SK-N-SH (cell line): ENCODE measurements around the gene SSNA1. TPM values are rescaled to one million over a fixed set of nuclear protein-coding genes. Genes with fewer than 3 reads are reported as not detected.

ENCODE experiments used
- CTCF ChIA-PET: fragments of 300-600, 350-600 bp; formaldehyde crosslinking; extraction: SDS; loops from one replicate; lab custom pipeline; 2021; lab: Yijun Ruan, JAX
- POLR2A ChIA-PET: fragments of 350-600 bp; sonication (Branson Sonifier 250); formaldehyde crosslinking; extraction: SDS; loops from one replicate; lab custom pipeline; 2020; ENCODE audit warnings: antibody characterized with exemption, inconsistent platforms; lab: Yijun Ruan, JAX
- DNase-seq: peaks from one replicate; pipeline ENCODE4 v3.0.0; 2012
- H2AFZ ChIP-seq: fragments of 200-600 bp; sonication (generic); 2 replicates; pipeline ENCODE4 v1.8.1; 2016; ENCODE audit warnings: antibody characterized with exemption, mild to moderate bottlenecking, low read depth
- H3F3A ChIP-seq: fragments of 200-600 bp; sonication (generic); replicated peaks from 2 replicates; pipeline ENCODE3; 2016; ENCODE audit warnings: antibody characterized with exemption, mild to moderate bottlenecking; ENCODE audit not compliant: insufficient read depth
- H3K27ac ChIP-seq, 2 experiments: fragments of 200-500 bp in 1 of 2; fragments of 200-600 bp in 1 of 2; sonication (Bioruptor generic) in 1 of 2; sonication (generic), shearing (Covaris generic) in 1 of 2; 2 replicates each; pipeline versions ENCODE4 v1.5.1 to v1.6.1; 2014 to 2016; ENCODE audit warnings: low read depth in 2 of 2, inconsistent platforms in 1 of 2, low read length in 1 of 2, mild to moderate bottlenecking in 1 of 2, mixed read lengths in 1 of 2
- H3K27me3 ChIP-seq: fragments of 200-600 bp; sonication (generic), shearing (Covaris generic); 2 replicates; pipeline ENCODE4 v1.6.1; 2016; ENCODE audit warnings: mixed run types; ENCODE audit not compliant: insufficient read depth
- H3K36me3 ChIP-seq, 2 experiments: fragments of 200-500 bp in 1 of 2; fragments of 200-600 bp in 1 of 2; sonication (Bioruptor generic) in 1 of 2; sonication (generic) in 1 of 2; replicated peaks in 1 of 2; 2 replicates each; pipeline versions ENCODE3 to v1.5.1; 2014 to 2016; ENCODE audit warnings: low read length in 1 of 2, mild to moderate bottlenecking in 1 of 2; ENCODE audit not compliant: insufficient read depth in 2 of 2, control insufficient read depth in 1 of 2
- H3K4me1 ChIP-seq, 2 experiments: fragments of 200-500 bp in 1 of 2; fragments of 200-600 bp in 1 of 2; sonication (Bioruptor generic) in 1 of 2; sonication (generic), shearing (Covaris generic) in 1 of 2; 2 replicates each; pipeline versions ENCODE4 v1.5.1 to v1.6.1; 2014 to 2016; ENCODE audit warnings: low read depth in 1 of 2, low read length in 1 of 2, mixed run types in 1 of 2; ENCODE audit not compliant: insufficient read depth in 2 of 2, control insufficient read depth in 1 of 2
- H3K4me2 ChIP-seq: fragments of 200-600 bp; sonication (generic), shearing (Covaris generic); 2 replicates; pipeline ENCODE4 v1.6.1; 2017; ENCODE audit warnings: mixed run types
- H3K4me3 ChIP-seq, 2 experiments: fragments of 200-500 bp in 1 of 2; fragments of 200-600 bp in 1 of 2; sonication (Bioruptor generic) in 1 of 2; sonication (generic), shearing (Covaris generic) in 1 of 2; 2 replicates each; pipeline versions ENCODE4 v1.5.1 to v1.8.1; 2014 to 2016; ENCODE audit warnings: low read depth in 2 of 2, inconsistent platforms in 1 of 2, low read length in 1 of 2, mild to moderate bottlenecking in 1 of 2, mixed read lengths in 1 of 2, moderate library complexity in 1 of 2
- H3K79me2 ChIP-seq: fragments of 200-600 bp; sonication (generic); 2 replicates; pipeline ENCODE4 v1.8.1; 2017; ENCODE audit warnings: mild to moderate bottlenecking; ENCODE audit not compliant: insufficient read depth
- H3K9ac ChIP-seq: fragments of 200-600 bp; sonication (generic); 2 replicates; pipeline ENCODE4 v1.6.1; 2017; ENCODE audit warnings: mixed run types
- H3K9me2 ChIP-seq: fragments of 200-600 bp; sonication (generic); 2 replicates; pipeline ENCODE4 v1.6.1; 2017; ENCODE audit warnings: mixed run types
- H3K9me3 ChIP-seq: fragments of 200-600 bp; sonication (generic); 2 replicates; pipeline ENCODE4 v1.6.1; 2017; ENCODE audit warnings: mixed run types, mild to moderate bottlenecking, moderate library complexity
- H4K20me1 ChIP-seq: fragments of 200-600 bp; sonication (generic); 2 replicates; pipeline ENCODE4 v1.6.1; 2017; ENCODE audit warnings: mild to moderate bottlenecking, mixed run types; ENCODE audit not compliant: insufficient read depth
- CHD2 ChIP-seq: fragments of 150-350 bp; IDR thresholded peaks from 2 replicates; pipeline ENCODE4 v1.6.1; 2018; ENCODE audit warnings: low read length; ENCODE audit not compliant: partially characterized antibody
- ELF1 ChIP-seq: IDR thresholded peaks from 2 replicates; pipeline ENCODE4 v1.4.0; 2012
- EP300 ChIP-seq, 2 experiments: IDR thresholded peaks; 2 replicates each; pipeline versions ENCODE4 v1.4.0 to v1.6.1; 2012; ENCODE audit warnings: borderline replicate concordance in 1 of 2, low read depth in 1 of 2, low read length in 1 of 2
- EZH2phosphoT487 ChIP-seq: fragments of 200-600 bp; sonication (generic); IDR thresholded peaks from 2 replicates; pipeline ENCODE4 v1.6.1; 2017; ENCODE audit warnings: low read depth, mixed run types, mild to moderate bottlenecking, antibody characterized with exemption, moderate library complexity, borderline replicate concordance
- FOXM1 ChIP-seq: IDR thresholded peaks from 2 replicates; pipeline ENCODE4 v1.4.0; 2012; ENCODE audit warnings: low read depth, mild to moderate bottlenecking
- GATA2 ChIP-seq: sonication (generic); formaldehyde crosslinking; IDR thresholded peaks from 2 replicates; pipeline ENCODE4 v1.5.0; 2020; ENCODE audit warnings: mild to moderate bottlenecking, missing genetic modification reagents
- JUND ChIP-seq: IDR thresholded peaks from 2 replicates; pipeline ENCODE4 v1.4.0; 2012
- MEF2A ChIP-seq: IDR thresholded peaks from 2 replicates; pipeline ENCODE4 v1.4.0; 2012; ENCODE audit warnings: low read depth, borderline replicate concordance
- MXI1 ChIP-seq: IDR thresholded peaks from 2 replicates; pipeline ENCODE4 v1.6.1; 2012; ENCODE audit warnings: mild to moderate bottlenecking, low read depth, low read length, improper control_type of control experiment
- NFIC ChIP-seq: IDR thresholded peaks from 2 replicates; pipeline ENCODE4 v1.4.0; 2012; ENCODE audit warnings: borderline replicate concordance
- NRF1 ChIP-seq: IDR thresholded peaks from 2 replicates; pipeline ENCODE4 v1.6.1; 2012; ENCODE audit warnings: low read depth, mild to moderate bottlenecking, low read length
- RCOR1 ChIP-seq: fragments of 150-350 bp; IDR thresholded peaks from 2 replicates; pipeline ENCODE4 v1.6.1; 2017; ENCODE audit warnings: antibody characterized with exemption, low read length
- TEAD4 ChIP-seq: IDR thresholded peaks from 2 replicates; pipeline ENCODE4 v1.4.0; 2012; ENCODE audit warnings: mild to moderate bottlenecking, borderline replicate concordance; ENCODE audit not compliant: insufficient read depth
- WGBS: methylation state at CpG from one replicate; pipeline ENCODE4 v1.1.6; 2017; ENCODE audit warnings: low lambda C conversion rate; 5-methylcytosine and 5-hydroxymethylcytosine counted together
- polyA plus RNA-seq, 3 experiments: library from polyadenylated mRNA; depleted of rRNA; stranded (reverse); fragments of >200 nt; gene quantifications; 2 replicates each; pipeline ENCODE4 v1.2.3, GENCODE V29; 2012
- TF ChIP-seq, protein P1 (sequence below): IDR thresholded peaks from 2 replicates; pipeline ENCODE4 v1.4.0; 2012; ENCODE audit warnings: low read depth, borderline replicate concordance
- TF ChIP-seq, protein P2 (sequence below): IDR thresholded peaks from 2 replicates; pipeline ENCODE4 v1.6.1; 2012; ENCODE audit warnings: mild to moderate bottlenecking, low read depth, low read length, moderate library complexity
- TF ChIP-seq, protein P3 (sequence below): IDR thresholded peaks from 2 replicates; pipeline ENCODE4 v1.4.0; 2012; ENCODE audit warnings: low read depth

The SSNA1 gene
- polyA plus RNA-seq, 1 of the 3 experiments (the other 2 are of a cell fraction) = 124 TPM

DNA sequence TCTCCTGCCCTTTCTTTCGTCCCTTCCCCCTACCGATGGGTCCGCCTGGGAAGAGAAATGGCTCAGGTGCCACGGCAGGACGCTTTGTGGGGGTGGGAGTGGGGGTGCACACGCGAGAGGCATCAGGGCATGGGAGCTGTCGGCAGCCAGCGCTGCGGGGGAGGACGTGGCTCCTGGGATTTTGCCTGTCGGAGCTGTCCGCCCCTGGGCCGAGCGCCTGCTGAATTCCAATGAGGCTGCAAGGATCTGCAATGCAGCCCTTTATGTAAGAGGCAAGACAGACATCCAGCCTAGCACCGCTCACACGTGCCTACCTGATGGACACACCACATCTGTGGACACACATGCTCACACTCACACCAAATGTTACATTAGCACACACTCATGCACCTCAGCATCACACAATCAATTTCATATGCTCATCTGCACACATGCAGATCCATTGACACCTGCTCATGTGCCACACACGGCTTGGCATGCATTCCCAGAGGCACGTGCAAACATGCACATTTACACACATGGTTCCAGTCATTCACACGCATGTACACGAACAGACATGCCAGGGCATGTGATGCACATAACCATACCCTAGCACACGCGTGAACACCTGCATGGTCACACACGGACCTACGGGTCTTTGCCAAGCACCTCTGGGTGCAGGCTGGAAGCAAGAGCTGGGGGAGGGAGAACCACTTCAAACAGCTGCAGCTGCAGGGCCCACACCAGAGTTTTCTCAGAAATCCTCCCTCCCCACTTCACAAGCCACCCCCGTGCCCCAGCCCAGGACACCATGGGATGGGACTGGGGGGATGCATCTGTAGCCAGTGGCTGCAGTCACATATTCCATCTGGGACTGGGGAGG lies 48.1 kb upstream of the SSNA1 start:
- peaks cover 14% of the 10 kb centered on the region for H3K27me3 ChIP-seq
- CTCF ChIA-PET = interaction anchor here (0.6 to 3.1 kb wide), 3 partner anchors 11 to 336 kb away, joined by 3 to 14 read pairs (median 3); no protein-coding TSS in a partner anchor
- POLR2A ChIA-PET = interaction anchor here (1.3 to 3.0 kb wide), 3 partner anchors 8 to 11 kb away, joined by 3 to 32 read pairs (median 6); no protein-coding TSS in a partner anchor

GRCh38 chr9:137141050-137141810 lies 47.2 kb upstream of the SSNA1 start:
- Histone ChIP-seq H3K4me2 (no peak overlapping the region), H4K20me1 (no peaks in the 10 kb centered on the region), H3K9me3 (no peaks in the 10 kb centered on the region), H3F3A (no peaks in the 10 kb centered on the region), H3K4me1 (peaks cover 0 to 8% of the 10 kb centered on the region in 2 experiments; a peak in 1 of 4 replicates), H3K79me2 (no peaks in the 10 kb centered on the region), H3K36me3 (no peaks in the 10 kb centered on the region), H2AFZ (no peak overlapping the region), H3K27me3 (peaks cover 14% of the 10 kb centered on the region), H3K27ac (no peak overlapping the region), H3K9ac (no peak overlapping the region), H3K4me3 (no peak overlapping the region), H3K9me2 (no peaks in the 10 kb centered on the region)
- ChIA-PET POLR2A (no interaction called here), CTCF (interaction anchor here (0.6 to 1.9 kb wide), 3 partner anchors 86 to 337 kb away, joined by 3 to 5 read pairs (median 3); partner anchors contain the start of gene RNF224)
- 77% methylated on average over 6 of the region's 17 CpGs for WGBS
- TF ChIP-seq FOXM1 (no peak), MXI1 (no peak), NFIC (no peak), GATA2 (CRISPR knock-in tag) (no peak), ELF1 (no peak), EZH2phosphoT487 (no peak), JUND (no peak), CHD2 (no peak), MEF2A (no peak), EP300 (IDR thresholded peaks at IDR 0.05; ENCODE audit: borderline replicate concordance in 1 of 2, low read depth in 1 of 2, low read length in 1 of 2) (no peak), TEAD4 (no peak), RCOR1 (no peak), NRF1 (no peak)
- TF ChIP-seq, protein P1, sequence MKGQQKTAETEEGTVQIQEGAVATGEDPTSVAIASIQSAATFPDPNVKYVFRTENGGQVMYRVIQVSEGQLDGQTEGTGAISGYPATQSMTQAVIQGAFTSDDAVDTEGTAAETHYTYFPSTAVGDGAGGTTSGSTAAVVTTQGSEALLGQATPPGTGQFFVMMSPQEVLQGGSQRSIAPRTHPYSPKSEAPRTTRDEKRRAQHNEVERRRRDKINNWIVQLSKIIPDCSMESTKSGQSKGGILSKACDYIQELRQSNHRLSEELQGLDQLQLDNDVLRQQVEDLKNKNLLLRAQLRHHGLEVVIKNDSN = no peak
- no peak for DNase-seq

More for the DNA sequence above, 48.1 kb upstream of the SSNA1 start:
- no peak overlapping the region for H3K9ac ChIP-seq
- H3K4me3 ChIP-seq = no peak overlapping the region
- WGBS = 82% methylated on average over 23 of the region's 26 CpGs
- no peaks in the 10 kb centered on the region for H4K20me1 ChIP-seq
- no peaks in the 10 kb centered on the region for H3K79me2 ChIP-seq
- no peak overlapping the region for H2AFZ ChIP-seq
- no peak overlapping the region for H3K27ac ChIP-seq
- H3K9me3 ChIP-seq = no peaks in the 10 kb centered on the region
- no peaks in the 10 kb centered on the region for H3K9me2 ChIP-seq
- no peak for DNase-seq
- no peaks in the 10 kb centered on the region for H3K36me3 ChIP-seq
- TF ChIP-seq, protein P2, sequence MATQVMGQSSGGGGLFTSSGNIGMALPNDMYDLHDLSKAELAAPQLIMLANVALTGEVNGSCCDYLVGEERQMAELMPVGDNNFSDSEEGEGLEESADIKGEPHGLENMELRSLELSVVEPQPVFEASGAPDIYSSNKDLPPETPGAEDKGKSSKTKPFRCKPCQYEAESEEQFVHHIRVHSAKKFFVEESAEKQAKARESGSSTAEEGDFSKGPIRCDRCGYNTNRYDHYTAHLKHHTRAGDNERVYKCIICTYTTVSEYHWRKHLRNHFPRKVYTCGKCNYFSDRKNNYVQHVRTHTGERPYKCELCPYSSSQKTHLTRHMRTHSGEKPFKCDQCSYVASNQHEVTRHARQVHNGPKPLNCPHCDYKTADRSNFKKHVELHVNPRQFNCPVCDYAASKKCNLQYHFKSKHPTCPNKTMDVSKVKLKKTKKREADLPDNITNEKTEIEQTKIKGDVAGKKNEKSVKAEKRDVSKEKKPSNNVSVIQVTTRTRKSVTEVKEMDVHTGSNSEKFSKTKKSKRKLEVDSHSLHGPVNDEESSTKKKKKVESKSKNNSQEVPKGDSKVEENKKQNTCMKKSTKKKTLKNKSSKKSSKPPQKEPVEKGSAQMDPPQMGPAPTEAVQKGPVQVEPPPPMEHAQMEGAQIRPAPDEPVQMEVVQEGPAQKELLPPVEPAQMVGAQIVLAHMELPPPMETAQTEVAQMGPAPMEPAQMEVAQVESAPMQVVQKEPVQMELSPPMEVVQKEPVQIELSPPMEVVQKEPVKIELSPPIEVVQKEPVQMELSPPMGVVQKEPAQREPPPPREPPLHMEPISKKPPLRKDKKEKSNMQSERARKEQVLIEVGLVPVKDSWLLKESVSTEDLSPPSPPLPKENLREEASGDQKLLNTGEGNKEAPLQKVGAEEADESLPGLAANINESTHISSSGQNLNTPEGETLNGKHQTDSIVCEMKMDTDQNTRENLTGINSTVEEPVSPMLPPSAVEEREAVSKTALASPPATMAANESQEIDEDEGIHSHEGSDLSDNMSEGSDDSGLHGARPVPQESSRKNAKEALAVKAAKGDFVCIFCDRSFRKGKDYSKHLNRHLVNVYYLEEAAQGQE = 0 out of 2 replicates have a peak, but pooled peaks have one; percentile 29
- TF ChIP-seq, protein P3, sequence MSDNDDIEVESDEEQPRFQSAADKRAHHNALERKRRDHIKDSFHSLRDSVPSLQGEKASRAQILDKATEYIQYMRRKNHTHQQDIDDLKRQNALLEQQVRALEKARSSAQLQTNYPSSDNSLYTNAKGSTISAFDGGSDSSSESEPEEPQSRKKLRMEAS = no peak
- H3F3A ChIP-seq = no peaks in the 10 kb centered on the region
- H3K4me1 ChIP-seq = peaks cover 0 to 8% of the 10 kb centered on the region in 2 experiments; a peak in 1 of 4 replicates
- no peak overlapping the region for H3K4me2 ChIP-seq
